HepG2 (cell line): ENCODE measurements around the gene NFE2L2. TPM values are rescaled to one million over a fixed set of nuclear protein-coding genes. Genes with fewer than 3 reads are reported as not detected.
A peak's percentile ranks its signal among the peaks of the same experiment; 100 is the strongest.

Experiments
- BCLAF1 ChIP-seq: fragments of 450-650 bp; IDR thresholded peaks from 2 replicates; pipeline ENCODE4 v1.6.1; 2017; ENCODE audit warnings: mild to moderate bottlenecking
- CBX1 ChIP-seq: IDR thresholded peaks from one replicate; pipeline ENCODE4 v1.6.1; 2016; ENCODE audit warnings: antibody characterized with exemption, low read depth
- CSRNP1 ChIP-seq: sonication (generic); formaldehyde crosslinking; IDR thresholded peaks from 2 replicates; pipeline ENCODE4 v1.8.1; 2023; ENCODE audit warnings: mild to moderate bottlenecking, missing genetic modification reagents
- HOMEZ ChIP-seq: IDR thresholded peaks from 2 replicates; pipeline ENCODE4 v1.6.1; 2016; ENCODE audit warnings: low read depth
- JARID2 ChIP-seq: sonication (generic); formaldehyde crosslinking; IDR thresholded peaks from 2 replicates; pipeline ENCODE4 v1.8.1; 2023; ENCODE audit warnings: missing genetic modification reagents, inconsistent platforms; ENCODE audit not compliant: insufficient replicate concordance
- SALL1 ChIP-seq: sonication (generic); formaldehyde crosslinking; IDR thresholded peaks from 2 replicates; pipeline ENCODE4 v1.8.0; 2022; ENCODE audit warnings: mild to moderate bottlenecking, missing genetic modification reagents
- SATB2 ChIP-seq: sonication (generic); formaldehyde crosslinking; IDR thresholded peaks from 2 replicates; pipeline ENCODE4 v1.5.0; 2020; ENCODE audit warnings: missing genetic modification reagents
- SP5 ChIP-seq: IDR thresholded peaks from 2 replicates; pipeline ENCODE4 v1.6.1; 2016; ENCODE audit warnings: low read depth, borderline replicate concordance
- TBX3 ChIP-seq: fragments of 450-650 bp; IDR thresholded peaks from 2 replicates; pipeline ENCODE4 v1.6.1; 2017; ENCODE audit warnings: antibody characterized with exemption, mild to moderate bottlenecking, inconsistent platforms, borderline replicate concordance
- ZBTB25 ChIP-seq: IDR thresholded peaks from 2 replicates; pipeline ENCODE4 v1.6.1; 2018; ENCODE audit warnings: missing genetic modification reagents
- ZBTB38 ChIP-seq: sonication (generic); formaldehyde crosslinking; IDR thresholded peaks from 2 replicates; pipeline ENCODE4 v1.5.1; 2020; ENCODE audit warnings: mild to moderate bottlenecking, missing genetic modification reagents
- ZFP41 ChIP-seq: sonication (generic); formaldehyde crosslinking; IDR thresholded peaks from 2 replicates; pipeline ENCODE4 v1.4.0; 2020; ENCODE audit warnings: mild to moderate bottlenecking, missing genetic modification reagents, borderline replicate concordance
- ZNF18 ChIP-seq: sonication (generic); formaldehyde crosslinking; IDR thresholded peaks from 2 replicates; pipeline ENCODE4 v1.8.0; 2022; ENCODE audit warnings: mild to moderate bottlenecking, missing genetic modification reagents; ENCODE audit not compliant: insufficient replicate concordance
- ZNF496 ChIP-seq: sonication (generic); formaldehyde crosslinking; IDR thresholded peaks from 2 replicates; pipeline ENCODE4 v1.8.1; 2023; ENCODE audit warnings: mild to moderate bottlenecking, moderate library complexity, missing genetic modification reagents; ENCODE audit not compliant: insufficient replicate concordance
- ZNF543 ChIP-seq: sonication (generic); formaldehyde crosslinking; IDR thresholded peaks from 2 replicates; pipeline ENCODE4 v1.4.0; 2020; ENCODE audit warnings: mild to moderate bottlenecking, missing genetic modification reagents
- ZNF605 ChIP-seq: sonication (generic); formaldehyde crosslinking; IDR thresholded peaks from 2 replicates; pipeline ENCODE4 v1.8.0; 2022; ENCODE audit warnings: mild to moderate bottlenecking, missing genetic modification reagents
- ZNF773 ChIP-seq: sonication (generic); formaldehyde crosslinking; IDR thresholded peaks from 2 replicates; pipeline ENCODE4 v1.4.0; 2020; ENCODE audit warnings: missing genetic modification reagents, borderline replicate concordance
- ZNF780A ChIP-seq: sonication (generic); formaldehyde crosslinking; IDR thresholded peaks from 2 replicates; pipeline ENCODE4 v1.8.0; 2022; ENCODE audit warnings: mild to moderate bottlenecking, missing genetic modification reagents, moderate library complexity
- ZNF850 ChIP-seq: sonication (generic); formaldehyde crosslinking; conservative IDR thresholded peaks from 2 replicates; pipeline ENCODE4 v1.9.0; 2021; ENCODE audit warnings: mild to moderate bottlenecking, missing genetic modification reagents
- ZNF878 ChIP-seq: sonication (generic); formaldehyde crosslinking; IDR thresholded peaks from 2 replicates; pipeline ENCODE4 v1.8.1; 2023; ENCODE audit warnings: mild to moderate bottlenecking, missing genetic modification reagents, moderate library complexity
- polyA plus RNA-seq, 8 experiments: library from polyadenylated mRNA; depleted of rRNA in 3 of 8; stranded (reverse) in 7 of 8; unstranded in 1 of 8; fragments of >200 nt; fragmentation: Illumina TruSeq in 4 of 8; extraction: Trizol in 4 of 8; gene quantifications; 2 replicates each; pipeline versions ENCODE4 v1.2.1 to v1.2.3, GENCODE V29; 2011 to 2016; ENCODE audit warnings: low read depth in 4 of 8, missing spikeins in 1 of 8, mixed read lengths in 1 of 8; ENCODE audit not compliant: insufficient read depth in 1 of 8
- total RNA-seq, 5 experiments: library from RNA; depleted of rRNA; stranded (reverse); fragments of >200 nt; fragmentation: Illumina TruSeq; extraction: Trizol; gene quantifications; 2 replicates each; pipeline ENCODE4 v1.2.3, GENCODE V29; 2016; ENCODE audit warnings: low read depth in 1 of 5

NFE2L2 gene
- total and polyA plus RNA-seq, 2 of the 13 experiments (the other 11 are each of a cell fraction or from before 2014, with no cell fraction given): 84.6 to 215 TPM

- TF ChIP-seq ZNF18 (CRISPR knock-in tag): peak; percentile 83
- TF ChIP-seq JARID2 (CRISPR knock-in tag): no peak
- peak; percentile 78 for TF ChIP-seq SP5 (CRISPR knock-in tag)
- no peak for TF ChIP-seq ZNF773
- TF ChIP-seq ZNF496: no peak
- no peak; the same call in 1 of the 2 replicates for TF ChIP-seq HOMEZ (CRISPR knock-in tag)
- 0 out of 2 replicates have a peak, but pooled peaks have one; percentile 8 for TF ChIP-seq ZNF850 (CRISPR knock-in tag)
- TF ChIP-seq ZNF543: no peak
- TF ChIP-seq ZBTB38 (CRISPR knock-in tag): 0 out of 2 replicates have a peak, but pooled peaks have one; percentile 37
- TF ChIP-seq CSRNP1: no peak
- TF ChIP-seq BCLAF1: no peak
- no peak; the same call in 1 of the 2 replicates for TF ChIP-seq ZNF780A (CRISPR knock-in tag)
- no peak for TF ChIP-seq CBX1
- TF ChIP-seq ZNF878 (CRISPR knock-in tag): peak; percentile 91
- TF ChIP-seq SATB2: peak; percentile 51; the same call in 1 of the 2 replicates
- peak; percentile 99 for TF ChIP-seq ZNF605 (CRISPR knock-in tag)
- peak; percentile 69; the same call in 1 of the 2 replicates for TF ChIP-seq SALL1 (CRISPR knock-in tag)
- TF ChIP-seq ZBTB25: peak; percentile 59; the same call in 1 of the 2 replicates
- no peak; the same call in 1 of the 2 replicates for TF ChIP-seq TBX3
- TF ChIP-seq ZFP41 (CRISPR knock-in tag): no peak
Measured at GRCh38 chr2:177212106-177212890, 52.2 kb downstream of the NFE2L2 start, which contains the start of gene HNRNPA3 (continued).
